Gastrocnemius medialis (tissue), 4 donors: ENCODE results near the gene CWC27. TPM values are rescaled to one million over a fixed set of nuclear protein-coding genes. Genes with fewer than 3 reads are reported as not detected.

ENCODE experiments used
- ATAC-seq, 2 donors: fragments of 150-250 bp; one replicate each; pipeline ENCODE4 v1.9.1; 2016
- DNase-seq, 2 donors: peaks; one replicate each; pipeline ENCODE4 v3.0.0-alpha.2; 2019
- H3K27ac ChIP-seq, 4 donors: fragments of 200-600 bp; sonication (generic); 1 replicate in 1 of 4; 2 replicates in 3 of 4; pipeline ENCODE4 v1.5.1; 2016 to 2018; ENCODE audit warnings: mild to moderate bottlenecking in 2 of 4, moderate library complexity in 1 of 4
- H3K27me3 ChIP-seq, 3 donors: fragments of 200-600 bp; sonication (generic) in 2 of 3; 1 replicate in 1 of 3; 2 replicates in 2 of 3; pipeline versions ENCODE4 v1.5.1 to v1.6.0; 2016 to 2019; ENCODE audit warnings: mild to moderate bottlenecking in 1 of 3, moderate library complexity in 1 of 3
- H3K36me3 ChIP-seq, 2 donors: fragments of 200-600 bp; sonication (generic) in 1 of 2; one replicate each; pipeline ENCODE4 v1.5.1; 2017 to 2018
- H3K4me1 ChIP-seq, 2 donors: fragments of 200-600 bp; sonication (generic) in 1 of 2; one replicate each; pipeline ENCODE4 v1.5.1; 2016 to 2017; ENCODE audit warnings: mild to moderate bottlenecking in 2 of 2
- H3K4me3 ChIP-seq, 4 donors: fragments of 200-600 bp; sonication (generic) in 3 of 4; 1 replicate in 1 of 4; 2 replicates in 3 of 4; pipeline ENCODE4 v1.5.1; 2016 to 2019; ENCODE audit warnings: mild to moderate bottlenecking in 2 of 4
- H3K9me3 ChIP-seq, 3 donors: fragments of 200-600 bp; sonication (generic) in 2 of 3; 1 replicate in 1 of 3; 2 replicates in 2 of 3; pipeline ENCODE4 v1.5.1; 2016 to 2019
- POLR2A ChIP-seq, 2 donors: fragments of 450-650 bp; IDR thresholded peaks; one replicate each; pipeline ENCODE4 v1.6.1; 2017; ENCODE audit warnings: antibody characterized with exemption in 2 of 2, mild to moderate bottlenecking in 2 of 2, moderate library complexity in 2 of 2
- in situ Hi-C, 4 donors: fragments of 200-750 bp; cut with MboI; loops; one replicate each; pipeline versions ENCODE4 v1.15.0 to v1.8.0; 2017; ENCODE audit warnings: low sequenced_read_pairs in 4 of 4
- intact Hi-C: fragments of 100-400 bp; cut with DNase I; formaldehyde crosslinking; loops from one replicate; pipeline ENCODE4 v1.15.1; 2023; ENCODE audit warnings: low total_unique reads
- total RNA-seq, 4 donors: library from RNA; depleted of rRNA; stranded (reverse); fragments of >200 nt; gene quantifications; one replicate each; pipeline versions ENCODE4 v1.1.0 to v1.2.3, GENCODE V29; 2016
- TF ChIP-seq, protein P1 (sequence below), 5 experiments: fragments of 450-650 bp in 3 of 5; fragments of 200-600 bp in 2 of 5; sonication (generic) in 2 of 5; IDR thresholded peaks in 4 of 5; conservative IDR thresholded peaks in 1 of 5; 1 replicate in 4 of 5; 2 replicates in 1 of 5; pipeline ENCODE4 v1.5.1; 2016 to 2019; ENCODE audit warnings: antibody characterized with exemption in 5 of 5, mild to moderate bottlenecking in 3 of 5, moderate library complexity in 3 of 5

The CWC27 gene
- total RNA-seq, 4 donors from 2014 or later, result 8.4 to 10.7 (median 8.6) TPM

DNA sequence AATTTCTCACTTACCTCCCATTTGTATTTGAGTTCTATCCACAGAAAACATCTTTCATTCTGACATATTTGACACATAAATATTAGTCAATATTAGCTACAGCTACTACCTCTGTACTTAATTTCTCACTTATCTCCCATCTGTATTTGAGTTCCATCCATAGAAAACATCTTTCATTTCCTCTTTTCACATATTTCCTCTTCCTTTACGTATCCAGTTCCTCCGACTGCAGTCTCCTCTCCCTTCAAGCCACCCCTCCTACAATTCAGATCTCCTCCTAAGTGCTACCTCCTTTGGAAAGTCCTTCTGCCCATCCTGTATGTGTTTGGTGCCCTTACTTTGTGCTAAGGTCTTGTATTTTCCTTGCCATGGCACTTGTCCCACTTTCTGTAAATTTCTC is 1.8 kb upstream of the CWC27 start:
- DNase-seq, result no peak
- H3K9me3 ChIP-seq, result no peaks in the 10 kb centered on the region
- H3K4me3 ChIP-seq, result peak overlapping the region; percentile 82 to 88 (median 83)
- in situ Hi-C loops (no loop called here), intact Hi-C loops (loop anchor here (5.0 kb wide), 1 partner anchor 130 kb away; no protein-coding TSS in a partner anchor)
- H3K36me3 ChIP-seq, result no peaks in the 10 kb centered on the region
- H3K27ac ChIP-seq, result peak overlapping the region in 2 of 4 donors; percentile 88
- peaks cover 31 to 52% of the 10 kb centered on the region in 2 donors for H3K4me1 ChIP-seq
- TF ChIP-seq, protein P1, sequence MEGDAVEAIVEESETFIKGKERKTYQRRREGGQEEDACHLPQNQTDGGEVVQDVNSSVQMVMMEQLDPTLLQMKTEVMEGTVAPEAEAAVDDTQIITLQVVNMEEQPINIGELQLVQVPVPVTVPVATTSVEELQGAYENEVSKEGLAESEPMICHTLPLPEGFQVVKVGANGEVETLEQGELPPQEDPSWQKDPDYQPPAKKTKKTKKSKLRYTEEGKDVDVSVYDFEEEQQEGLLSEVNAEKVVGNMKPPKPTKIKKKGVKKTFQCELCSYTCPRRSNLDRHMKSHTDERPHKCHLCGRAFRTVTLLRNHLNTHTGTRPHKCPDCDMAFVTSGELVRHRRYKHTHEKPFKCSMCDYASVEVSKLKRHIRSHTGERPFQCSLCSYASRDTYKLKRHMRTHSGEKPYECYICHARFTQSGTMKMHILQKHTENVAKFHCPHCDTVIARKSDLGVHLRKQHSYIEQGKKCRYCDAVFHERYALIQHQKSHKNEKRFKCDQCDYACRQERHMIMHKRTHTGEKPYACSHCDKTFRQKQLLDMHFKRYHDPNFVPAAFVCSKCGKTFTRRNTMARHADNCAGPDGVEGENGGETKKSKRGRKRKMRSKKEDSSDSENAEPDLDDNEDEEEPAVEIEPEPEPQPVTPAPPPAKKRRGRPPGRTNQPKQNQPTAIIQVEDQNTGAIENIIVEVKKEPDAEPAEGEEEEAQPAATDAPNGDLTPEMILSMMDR (IDR thresholded peaks at IDR 0.05 in 4 of 5, conservative IDR thresholded peaks at IDR 0.05 in 1 of 5), result no peak
- no peak for TF ChIP-seq POLR2A (IDR thresholded peaks at IDR 0.05)
- ATAC-seq, result no peak
- no peaks in the 10 kb centered on the region for H3K27me3 ChIP-seq

GRCh38 chr5:64767959-64768357 is 772 bp upstream of the CWC27 start:
- Histone ChIP-seq H3K9me3 (no peaks in the 10 kb centered on the region), H3K4me1 (peaks cover 31 to 52% of the 10 kb centered on the region in 2 donors), H3K36me3 (no peaks in the 10 kb centered on the region), H3K27ac (peak overlapping the region; percentile 88 to 91 (median 88)), H3K27me3 (no peaks in the 10 kb centered on the region), H3K4me3 (peak overlapping the region; percentile 82 to 88 (median 83))
- ATAC-seq (peak; percentile 22 to 30), DNase-seq (no peak)
- intact Hi-C loops (loop anchor here (2.0 to 5.0 kb wide), 3 partner anchors 131 to 795 kb away; partner anchors contain the start of genes CENPK and PPWD1), in situ Hi-C loops (no loop called here)
- no peak for TF ChIP-seq POLR2A (IDR thresholded peaks at IDR 0.05)
- TF ChIP-seq, protein P1 (IDR thresholded peaks at IDR 0.05 in 4 of 5, conservative IDR thresholded peaks at IDR 0.05 in 1 of 5), result no peak

GRCh38 chr5:64769855-64770254 is 1.1 kb downstream of the CWC27 start:
- no peaks in the 10 kb centered on the region for H3K27me3 ChIP-seq
- ATAC-seq, result no peak
- DNase-seq, result no peak
- in situ Hi-C loops, result no loop called here
- no peaks in the 10 kb centered on the region for H3K36me3 ChIP-seq
- TF ChIP-seq POLR2A (IDR thresholded peaks at IDR 0.05), result no peak
- TF ChIP-seq, protein P1 (IDR thresholded peaks at IDR 0.05 in 4 of 5, conservative IDR thresholded peaks at IDR 0.05 in 1 of 5), result no peak
- H3K9me3 ChIP-seq, result no peaks in the 10 kb centered on the region
- no peak overlapping the region for H3K27ac ChIP-seq
- intact Hi-C loops, result loop anchor here (2.0 to 5.0 kb wide), 3 partner anchors 133 to 793 kb away; partner anchors contain the start of genes CENPK and PPWD1
- peaks cover 31 to 51% of the 10 kb centered on the region in 2 donors for H3K4me1 ChIP-seq
- H3K4me3 ChIP-seq, result peak overlapping the region; percentile 82 to 88 (median 83)

GRCh38 chr5:64771736-64772135 is 3.0 kb downstream of the CWC27 start:
- H3K4me1 ChIP-seq, result peaks cover 31 to 32% of the 10 kb centered on the region in 2 donors
- intact Hi-C loops (no loop called here), in situ Hi-C loops (no loop called here)
- H3K36me3 ChIP-seq, result no peaks in the 10 kb centered on the region
- no peak overlapping the region for H3K27ac ChIP-seq
- no peak for DNase-seq
- no peaks in the 10 kb centered on the region for H3K27me3 ChIP-seq
- H3K9me3 ChIP-seq, result no peaks in the 10 kb centered on the region
- TF ChIP-seq, protein P1 (IDR thresholded peaks at IDR 0.05 in 4 of 5, conservative IDR thresholded peaks at IDR 0.05 in 1 of 5), result no peak
- TF ChIP-seq POLR2A (IDR thresholded peaks at IDR 0.05), result no peak
- no peak for ATAC-seq
- no peak overlapping the region for H3K4me3 ChIP-seq

DNA sequence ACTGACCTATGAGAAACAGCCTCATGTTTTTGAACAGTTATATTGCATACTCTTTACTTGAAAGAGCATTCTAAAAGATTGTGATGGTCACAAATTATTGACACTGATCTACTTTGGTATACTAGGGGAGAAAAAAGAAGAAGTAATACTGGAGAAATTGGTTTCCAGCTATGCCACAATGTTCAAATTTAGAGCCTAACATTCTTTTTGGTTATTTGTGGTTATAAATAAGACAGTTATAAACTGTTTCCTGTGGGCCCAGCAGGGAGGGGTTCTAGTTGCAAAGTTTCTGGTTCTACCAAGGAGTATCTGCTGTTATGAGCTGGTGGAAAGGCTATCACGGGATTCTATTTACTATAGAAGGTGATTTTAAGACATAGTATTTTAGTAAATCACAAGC is 4.8 kb downstream of the CWC27 start:
- DNase-seq (no peak), ATAC-seq (no peak)
- Histone ChIP-seq H3K9me3 (no peaks in the 10 kb centered on the region), H3K27ac (no peak overlapping the region), H3K27me3 (no peaks in the 10 kb centered on the region), H3K36me3 (no peaks in the 10 kb centered on the region), H3K4me3 (no peak overlapping the region), H3K4me1 (peaks cover 19 to 23% of the 10 kb centered on the region in 2 donors)
- TF ChIP-seq, protein P1 (IDR thresholded peaks at IDR 0.05 in 4 of 5, conservative IDR thresholded peaks at IDR 0.05 in 1 of 5), result no peak
- TF ChIP-seq POLR2A (IDR thresholded peaks at IDR 0.05), result no peak
- in situ Hi-C loops (no loop called here), intact Hi-C loops (no loop called here)
